Mesenchymal stem cell (in vitro differentiated cells and primary cell): Measurements from ENCODE around the gene MYOM1.

Source experiments
- DNase-seq: peaks from one replicate; pipeline ENCODE4 v3.0.0-alpha.2; 2013
- H2AFZ ChIP-seq: one replicate; pipeline ENCODE4 v1.6.1; 2013; ENCODE audit warnings: low read depth, mild to moderate bottlenecking, control low read depth, inconsistent platforms, low read length, moderate library complexity
- H2AK5ac ChIP-seq: 2 replicates; pipeline ENCODE4 v1.6.1; 2013; ENCODE audit warnings: low read length, moderate library complexity, mild to moderate bottlenecking, inconsistent platforms; ENCODE audit not compliant: severe bottlenecking
- H2BK120ac ChIP-seq: one replicate; pipeline ENCODE4 v1.6.1; 2013; ENCODE audit warnings: low read depth, mild to moderate bottlenecking, inconsistent platforms, low read length, moderate library complexity
- H2BK12ac ChIP-seq, 2 experiments: one replicate each; pipeline ENCODE4 v1.6.1; 2013; ENCODE audit warnings: inconsistent platforms in 2 of 2, low read length in 2 of 2, mild to moderate bottlenecking in 2 of 2, moderate library complexity in 2 of 2, control low read depth in 1 of 2
- H2BK15ac ChIP-seq: one replicate; pipeline ENCODE4 v1.6.1; 2013; ENCODE audit warnings: mild to moderate bottlenecking, low read depth, inconsistent platforms; ENCODE audit not compliant: poor library complexity, severe bottlenecking
- H2BK5ac ChIP-seq: 2 replicates; pipeline ENCODE4 v1.6.1; 2013; ENCODE audit warnings: low read depth, mild to moderate bottlenecking, low read length, control low read depth, inconsistent platforms; ENCODE audit not compliant: poor library complexity, severe bottlenecking
- H3K14ac ChIP-seq, 2 experiments: one replicate each; pipeline ENCODE4 v1.6.1; 2013; ENCODE audit warnings: inconsistent platforms in 2 of 2, low read length in 2 of 2, control low read depth in 1 of 2, mild to moderate bottlenecking in 1 of 2, moderate library complexity in 1 of 2
- H3K18ac ChIP-seq, 2 experiments: one replicate each; pipeline ENCODE4 v1.6.1; 2013; ENCODE audit warnings: inconsistent platforms in 2 of 2, low read length in 2 of 2, control low read depth in 1 of 2, low read depth in 1 of 2, mild to moderate bottlenecking in 1 of 2
- H3K23ac ChIP-seq, 2 experiments: one replicate each; pipeline ENCODE4 v1.6.1; 2013; ENCODE audit warnings: inconsistent platforms in 2 of 2, low read length in 2 of 2, mild to moderate bottlenecking in 2 of 2, moderate library complexity in 2 of 2, control low read depth in 1 of 2
- H3K27ac ChIP-seq: 2 replicates; pipeline ENCODE4 v1.5.1; 2013; ENCODE audit warnings: mild to moderate bottlenecking, moderate library complexity, low read length, control low read depth, inconsistent platforms; ENCODE audit not compliant: poor library complexity, severe bottlenecking
- H3K27me3 ChIP-seq, 2 experiments: 2 replicates each; pipeline versions ENCODE4 v1.6.1 to v1.7.0; 2013; ENCODE audit warnings: low read length in 2 of 2, mild to moderate bottlenecking in 2 of 2, moderate library complexity in 2 of 2, control low read depth in 1 of 2, inconsistent platforms in 1 of 2; ENCODE audit not compliant: control insufficient read depth in 1 of 2, insufficient read depth in 1 of 2
- H3K36me3 ChIP-seq, 2 experiments: 2 replicates each; pipeline versions ENCODE4 v1.6.1 to v1.7.0; 2013; ENCODE audit warnings: low read length in 2 of 2, control low read depth in 1 of 2, inconsistent platforms in 1 of 2, low read depth in 1 of 2, mild to moderate bottlenecking in 1 of 2; ENCODE audit not compliant: insufficient read depth in 2 of 2, control insufficient read depth in 1 of 2
- H3K4ac ChIP-seq, 2 experiments: one replicate each; pipeline ENCODE4 v1.6.1; 2013; ENCODE audit warnings: inconsistent platforms in 2 of 2, low read length in 2 of 2, mild to moderate bottlenecking in 2 of 2, moderate library complexity in 2 of 2, control low read depth in 1 of 2, low read depth in 1 of 2
- H3K4me1 ChIP-seq: 2 replicates; pipeline ENCODE4 v1.6.1; 2013; ENCODE audit warnings: low read depth, low read length, control low read depth; ENCODE audit not compliant: control insufficient read depth, insufficient read depth
- H3K4me2 ChIP-seq: 2 replicates; pipeline ENCODE4 v1.6.1; 2013; ENCODE audit warnings: low read length, mild to moderate bottlenecking, inconsistent platforms; ENCODE audit not compliant: poor library complexity, severe bottlenecking
- H3K4me3 ChIP-seq, 2 experiments: 2 replicates each; pipeline versions ENCODE4 v1.5.1 to v1.7.0; 2013; ENCODE audit warnings: low read length in 2 of 2, mild to moderate bottlenecking in 2 of 2, control low read depth in 1 of 2, low read depth in 1 of 2; ENCODE audit not compliant: insufficient read depth in 1 of 2
- H3K79me1 ChIP-seq: replicated peaks from 2 replicates; pipeline ENCODE4 v1.6.1; 2013; ENCODE audit warnings: mild to moderate bottlenecking, control low read depth, low read length, inconsistent platforms; ENCODE audit not compliant: poor library complexity, severe bottlenecking
- H3K9ac ChIP-seq: 2 replicates; pipeline ENCODE4 v1.7.0; 2013; ENCODE audit warnings: mild to moderate bottlenecking, low read length, moderate library complexity
- H3K9me3 ChIP-seq: 2 replicates; pipeline ENCODE4 v1.7.0; 2013; ENCODE audit warnings: mild to moderate bottlenecking, low read length; ENCODE audit not compliant: control insufficient read depth
- H4K8ac ChIP-seq: one replicate; pipeline ENCODE4 v1.6.1; 2013; ENCODE audit warnings: inconsistent platforms, mild to moderate bottlenecking, low read length, moderate library complexity
- H4K91ac ChIP-seq: one replicate; pipeline ENCODE4 v1.6.1; 2013; ENCODE audit warnings: mild to moderate bottlenecking, low read length, inconsistent platforms
- WGBS: methylation state at CpG from one replicate; pipeline ENCODE4 v1.1.7; 2013; ENCODE audit warnings: mixed read lengths; 5-methylcytosine and 5-hydroxymethylcytosine counted together

Gene MYOM1

DNA sequence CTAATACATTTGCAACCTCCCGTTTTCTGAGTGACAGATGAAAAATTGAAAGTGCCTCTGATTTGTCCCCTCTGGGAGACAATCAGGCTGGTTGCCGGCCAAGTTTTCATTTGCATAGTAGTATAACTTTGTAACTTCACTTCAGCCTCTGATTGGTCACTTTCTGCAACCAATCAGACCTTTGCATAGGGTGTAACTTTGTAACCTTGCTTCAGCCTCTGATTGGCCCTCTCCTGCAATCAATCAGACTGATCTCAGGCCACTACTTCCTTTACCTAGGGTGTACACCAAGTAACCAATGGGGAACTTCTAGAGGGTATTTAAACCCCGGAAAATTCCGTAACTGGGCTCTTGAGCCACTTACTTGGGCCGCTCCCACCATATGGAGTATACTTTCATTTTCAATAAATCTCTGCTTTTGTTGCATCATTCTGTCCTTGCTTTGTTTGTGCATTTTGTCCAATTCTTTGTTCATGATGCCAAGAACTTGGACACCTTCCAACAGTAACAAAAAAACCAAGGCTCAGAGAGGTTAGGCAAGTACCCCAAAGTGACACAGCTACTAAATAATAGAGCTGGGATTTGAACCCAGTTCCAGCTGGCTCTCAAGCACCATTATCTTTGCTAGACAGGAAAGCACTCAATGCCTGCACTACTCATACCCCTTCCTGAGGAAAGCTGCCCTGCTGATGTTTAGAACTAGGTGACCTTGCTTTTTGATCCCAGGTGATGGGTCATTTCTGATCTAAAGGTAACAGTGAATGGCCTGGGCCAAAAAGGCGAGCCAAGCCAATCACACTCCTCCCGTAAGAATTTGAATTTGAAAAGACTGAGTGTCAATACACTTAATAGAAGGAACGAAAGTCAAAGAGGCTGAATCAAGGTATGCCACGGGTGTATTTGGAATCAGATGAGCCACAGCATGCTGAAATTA lies 10.9 kb upstream of the MYOM1 start:
- Histone ChIP-seq H3K36me3 (no peaks in the 10 kb centered on the region), H3K4me3 (no peak overlapping the region), H3K27ac (no peak overlapping the region), H2BK12ac (no peak overlapping the region), H2BK120ac (no peak overlapping the region), H3K27me3 (no peaks in the 10 kb centered on the region), H3K23ac (no peak overlapping the region), H2AK5ac (no peak overlapping the region), H2AFZ (no peak overlapping the region), H3K4me2 (no peak overlapping the region), H3K9me3 (no peaks in the 10 kb centered on the region), H2BK5ac (no peak overlapping the region), H4K8ac (no peak overlapping the region), H3K9ac (no peak overlapping the region), H3K18ac (no peak overlapping the region), H3K14ac (no peak overlapping the region), H3K79me1 (no peaks in the 10 kb centered on the region), H2BK15ac (peak overlapping the region; percentile 3), H4K91ac (no peak overlapping the region), H3K4ac (no peak overlapping the region), H3K4me1 (no peaks in the 10 kb centered on the region)
- 90% methylated on average over 9 of the region's 9 CpGs for WGBS
- DNase-seq, result peak; percentile 46

DNA sequence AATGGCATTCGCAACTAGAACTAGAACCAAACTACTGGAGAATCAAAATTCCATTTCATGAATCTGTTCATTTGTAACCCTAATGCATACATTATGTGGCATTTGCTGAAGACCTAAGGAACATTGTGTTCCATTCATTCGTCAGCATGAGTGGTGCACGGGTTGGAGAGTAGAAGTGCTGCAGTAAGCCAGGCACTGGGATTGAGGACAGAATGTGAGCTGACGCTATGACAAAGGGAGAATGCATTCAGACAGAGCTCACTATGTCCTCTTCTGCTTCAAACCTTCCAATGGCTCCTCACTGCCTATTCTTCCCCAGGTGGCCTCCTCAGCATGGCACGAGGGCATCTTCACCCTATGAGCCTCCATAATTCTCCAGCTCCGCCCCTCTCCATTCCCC lies 6.3 kb upstream of the MYOM1 start:
- H3K23ac ChIP-seq, result no peak overlapping the region
- H2AFZ ChIP-seq, result peak overlapping the region; percentile 54
- no peak overlapping the region for H4K91ac ChIP-seq
- H3K4me3 ChIP-seq, result no peak overlapping the region
- H3K4ac ChIP-seq, result no peak overlapping the region
- 92% methylated on average over 6 of the region's 6 CpGs for WGBS
- H3K9me3 ChIP-seq, result no peaks in the 10 kb centered on the region
- no peak overlapping the region for H3K18ac ChIP-seq
- H3K4me1 ChIP-seq, result no peaks in the 10 kb centered on the region
- no peak overlapping the region for H4K8ac ChIP-seq
- no peak overlapping the region for H2BK5ac ChIP-seq
- no peak overlapping the region for H2BK15ac ChIP-seq
- H3K27ac ChIP-seq, result no peak overlapping the region
- no peak overlapping the region for H2BK120ac ChIP-seq
- H3K9ac ChIP-seq, result no peak overlapping the region
- peak overlapping the region in 1 of 2 experiments; percentile 18 for H3K14ac ChIP-seq
- no peak overlapping the region for H2AK5ac ChIP-seq
- H3K79me1 ChIP-seq, result no peaks in the 10 kb centered on the region
- no peaks in the 10 kb centered on the region for H3K27me3 ChIP-seq
- no peak for DNase-seq
- no peak overlapping the region for H2BK12ac ChIP-seq
- H3K36me3 ChIP-seq, result no peaks in the 10 kb centered on the region
- no peak overlapping the region for H3K4me2 ChIP-seq

DNA sequence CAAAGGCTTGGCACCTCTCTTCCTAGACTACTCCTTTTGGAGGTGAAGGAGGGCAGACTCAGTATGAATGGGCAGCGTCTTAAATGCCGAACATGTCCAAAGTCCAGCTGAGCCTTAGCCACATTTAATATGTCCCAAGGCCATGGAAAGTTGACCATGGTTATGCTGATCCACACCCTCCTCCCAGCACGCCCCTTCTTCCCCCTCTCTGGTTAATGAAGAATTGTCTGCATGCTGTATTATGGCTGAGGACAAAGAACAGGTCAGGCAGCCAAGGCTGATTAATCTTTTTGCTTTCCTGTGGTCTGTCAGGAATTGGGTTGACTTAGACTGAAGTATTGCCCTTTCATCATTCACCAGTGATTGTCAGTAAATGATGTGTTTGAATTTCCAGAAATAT lies 5.8 kb upstream of the MYOM1 start:
- Histone ChIP-seq H2BK12ac (no peak overlapping the region), H3K9ac (no peak overlapping the region), H3K9me3 (no peaks in the 10 kb centered on the region), H4K91ac (peak overlapping the region; percentile 15), H2AK5ac (no peak overlapping the region), H2BK5ac (no peak overlapping the region), H3K18ac (no peak overlapping the region), H4K8ac (no peak overlapping the region), H2BK120ac (no peak overlapping the region), H3K4me1 (no peaks in the 10 kb centered on the region), H3K4me2 (no peak overlapping the region), H3K4me3 (no peak overlapping the region), H2BK15ac (no peak overlapping the region), H3K14ac (no peak overlapping the region), H3K27ac (no peak overlapping the region), H3K4ac (no peak overlapping the region), H3K27me3 (no peaks in the 10 kb centered on the region), H3K79me1 (no peaks in the 10 kb centered on the region), H3K36me3 (no peaks in the 10 kb centered on the region), H2AFZ (no peak overlapping the region), H3K23ac (no peak overlapping the region)
- 100% methylated on average over 2 of the region's 3 CpGs for WGBS
- no peak for DNase-seq

DNA sequence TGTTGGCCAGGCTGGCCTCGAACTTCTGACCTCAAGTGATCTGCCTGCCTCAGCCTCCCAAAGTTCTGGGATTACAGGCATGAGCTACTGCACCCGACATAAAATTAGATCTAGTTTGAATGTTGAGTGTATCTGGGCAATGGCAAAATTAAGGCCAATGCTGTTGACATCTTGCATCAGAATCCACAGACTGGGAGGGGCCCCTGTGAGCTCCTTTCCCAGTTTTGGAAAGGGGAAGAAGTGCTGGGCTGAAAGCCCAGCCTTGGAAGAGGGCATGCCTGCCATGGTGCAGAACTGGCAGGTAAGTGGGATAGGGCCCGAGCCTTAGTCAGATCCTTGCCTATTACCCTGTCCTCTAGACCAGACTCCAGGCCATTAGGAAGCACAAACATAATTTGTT lies 4.5 kb upstream of the MYOM1 start:
- no peak overlapping the region for H2BK120ac ChIP-seq
- no peaks in the 10 kb centered on the region for H3K79me1 ChIP-seq
- H3K27ac ChIP-seq, result no peak overlapping the region
- H2BK12ac ChIP-seq, result no peak overlapping the region
- H2BK15ac ChIP-seq, result no peak overlapping the region
- H2BK5ac ChIP-seq, result no peak overlapping the region
- no peaks in the 10 kb centered on the region for H3K4me1 ChIP-seq
- H2AFZ ChIP-seq, result no peak overlapping the region
- no peak for DNase-seq
- no peak overlapping the region for H4K91ac ChIP-seq
- H4K8ac ChIP-seq, result no peak overlapping the region
- no peak overlapping the region for H3K4ac ChIP-seq
- no peak overlapping the region for H3K18ac ChIP-seq
- H3K14ac ChIP-seq, result no peak overlapping the region
- H2AK5ac ChIP-seq, result no peak overlapping the region
- H3K9me3 ChIP-seq, result no peaks in the 10 kb centered on the region
- H3K4me3 ChIP-seq, result no peak overlapping the region
- H3K23ac ChIP-seq, result no peak overlapping the region
- H3K4me2 ChIP-seq, result no peak overlapping the region
- no peaks in the 10 kb centered on the region for H3K27me3 ChIP-seq
- H3K9ac ChIP-seq, result no peak overlapping the region
- H3K36me3 ChIP-seq, result no peaks in the 10 kb centered on the region
- WGBS, result 85% methylated on average over 2 of the region's 3 CpGs
